IPS DF 19.7 (cell line): ENCODE measurements around the gene WIF1.

Source experiments
- DNase-seq: peaks from one replicate; pipeline ENCODE4 v3.0.0-alpha.2; 2013; ENCODE audit warnings: low read depth, low spot score

Gene WIF1

DNA sequence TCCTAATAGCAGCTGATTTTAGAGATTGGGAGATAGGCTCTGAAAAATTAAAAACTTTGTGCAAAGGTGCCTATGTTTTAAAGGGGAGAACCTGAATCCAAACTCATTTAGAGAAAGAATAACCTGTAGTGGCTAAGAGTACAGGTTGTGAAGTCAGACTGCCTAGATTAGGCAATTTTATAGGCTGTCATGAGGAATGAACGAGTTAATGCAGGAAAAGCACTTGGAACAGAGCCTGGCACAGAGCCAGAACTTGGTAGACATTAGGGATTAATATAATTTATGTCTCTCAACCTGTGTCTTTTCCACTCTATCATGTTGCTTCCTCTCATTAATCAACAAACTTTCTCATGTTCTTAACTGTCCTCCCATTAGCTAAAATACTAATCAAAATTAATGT, 98.1 kb downstream of the WIF1 start:
- no peak for DNase-seq

DNA sequence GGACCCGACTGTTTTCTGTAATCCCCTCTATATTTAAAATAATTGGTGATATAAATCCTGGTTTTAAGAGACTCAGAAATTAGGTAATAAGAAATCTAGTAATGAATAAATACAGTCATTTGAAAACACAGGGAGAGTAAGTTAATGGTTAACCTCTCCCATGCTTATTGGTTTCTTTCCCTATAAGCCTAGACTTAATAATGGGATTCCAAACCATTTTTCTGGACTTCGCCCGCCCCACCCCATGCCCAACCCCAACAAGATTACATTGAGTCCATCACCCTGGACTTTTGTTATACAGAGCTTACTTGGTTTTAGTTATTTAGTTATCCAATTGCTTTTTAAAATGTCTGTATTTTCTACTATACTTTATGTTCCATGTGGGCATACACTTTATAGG, 98.7 kb downstream of the WIF1 start:
- no peak for DNase-seq

DNA sequence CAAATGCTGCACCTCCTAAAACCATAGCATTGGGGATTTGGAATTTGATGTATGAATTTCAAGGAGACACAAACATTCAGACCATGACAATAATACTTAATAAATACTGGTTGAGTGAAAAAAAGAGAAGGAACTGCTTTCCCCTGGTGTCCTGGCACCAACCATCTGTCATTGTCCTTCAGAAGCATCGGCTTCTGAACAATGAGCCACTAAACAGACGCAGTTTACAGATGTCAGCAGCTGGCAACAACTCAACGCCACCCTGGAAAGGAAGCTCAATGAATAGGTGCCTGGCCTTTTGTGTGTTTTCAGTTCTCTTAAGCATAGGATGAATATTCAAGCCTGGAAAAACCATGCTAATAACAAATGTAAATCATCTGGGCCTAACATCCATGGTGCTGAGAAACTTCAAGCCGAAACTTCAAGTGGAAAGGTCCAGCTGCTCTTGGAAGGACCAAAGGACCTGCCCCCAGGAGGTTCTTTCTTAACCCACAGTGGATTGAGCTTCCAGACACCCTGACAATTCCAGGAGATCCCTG, 101.3 kb downstream of the WIF1 start:
- no peak for DNase-seq

DNA sequence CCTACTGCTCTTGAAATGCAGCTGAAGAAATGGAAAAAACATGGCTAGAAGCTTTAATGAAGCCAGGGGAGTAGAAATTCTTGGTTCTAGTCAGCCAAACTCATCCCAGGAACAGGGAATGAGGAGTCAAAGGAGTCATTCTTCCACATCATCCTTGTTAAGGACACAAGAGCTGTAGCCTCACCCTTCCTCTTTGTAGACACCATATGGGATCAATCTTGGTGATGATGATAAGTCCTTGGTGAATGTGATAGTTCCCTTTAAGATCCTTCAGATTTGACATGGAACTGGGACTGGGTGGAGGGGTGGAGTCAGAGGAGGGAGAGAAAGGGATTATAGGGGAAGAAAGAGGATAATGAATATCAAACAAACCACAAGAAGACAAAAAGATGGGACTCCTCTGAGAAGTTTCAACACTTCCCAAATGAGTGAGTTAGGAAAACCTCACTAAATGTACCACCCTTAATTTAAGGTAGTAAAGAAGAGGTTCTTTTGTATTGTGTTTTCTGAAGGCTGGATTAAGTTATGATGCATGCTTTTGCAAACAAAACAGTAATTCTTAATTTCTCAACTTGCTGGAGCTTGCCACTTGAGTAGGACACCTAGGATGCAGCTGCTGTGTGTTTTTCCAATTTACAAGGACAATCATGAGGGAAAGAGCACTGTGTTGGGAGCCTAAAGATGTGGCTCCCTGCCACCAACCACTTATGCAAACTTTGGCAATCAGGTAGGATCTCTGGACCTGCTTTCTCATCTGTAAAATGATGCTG, 104.0 kb downstream of the WIF1 start:
- DNase-seq: no peak

DNA sequence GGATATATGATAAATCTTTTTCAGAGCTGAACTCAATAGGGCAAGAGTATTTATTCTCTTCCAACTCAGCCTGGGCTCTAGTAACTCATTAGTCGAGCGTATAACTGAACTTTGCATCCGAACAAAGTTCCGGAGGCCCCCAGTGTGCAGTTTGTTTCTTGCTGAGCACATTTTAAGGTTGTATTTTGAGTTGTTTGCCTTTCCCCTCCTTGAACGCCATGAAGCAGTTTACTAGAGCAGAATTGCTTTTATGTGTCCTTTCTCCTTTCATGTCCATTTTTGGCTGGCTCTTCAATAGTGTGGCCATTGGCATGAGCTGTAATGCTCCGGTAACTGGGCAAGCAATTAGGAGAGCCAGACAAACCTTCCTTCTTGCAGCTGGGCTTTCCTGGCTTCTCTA, 105.3 kb downstream of the WIF1 start:
- no peak for DNase-seq

DNA sequence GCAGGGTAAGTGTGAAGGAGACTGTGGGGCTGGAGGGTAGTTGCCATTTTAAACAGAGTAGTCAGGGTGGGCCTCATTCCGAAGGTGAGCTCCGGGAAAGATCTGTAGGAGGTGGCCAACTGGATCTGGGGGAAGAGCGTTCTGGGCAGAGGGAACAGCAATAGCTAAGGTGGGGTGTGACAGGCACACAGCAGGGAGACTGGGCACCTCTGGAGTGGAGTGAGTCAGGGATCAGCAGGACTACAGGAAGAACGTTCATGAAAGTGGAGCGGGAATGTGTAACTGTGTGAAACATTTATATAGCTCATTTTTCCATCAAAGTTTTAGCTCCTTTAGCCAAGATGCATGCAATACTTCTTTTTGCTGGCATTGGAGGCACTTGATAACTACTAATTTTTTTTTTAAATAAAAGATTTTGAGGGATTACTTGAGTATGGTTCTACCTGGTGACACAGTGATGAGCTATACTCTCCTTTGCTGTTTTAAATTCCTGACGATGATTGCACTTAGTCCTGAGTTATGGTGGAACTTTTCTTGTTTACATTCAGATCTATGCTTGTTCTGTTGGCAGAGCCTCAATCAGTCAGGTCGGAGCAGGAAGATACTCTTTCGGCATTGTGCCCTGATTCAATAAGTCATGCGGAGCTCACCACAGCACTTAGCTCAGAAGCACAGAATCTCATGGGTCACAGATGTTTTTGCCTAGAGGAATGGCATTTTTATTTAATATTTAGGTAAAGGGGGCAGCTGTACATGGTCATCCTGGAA, 106.4 kb downstream of the WIF1 start:
- DNase-seq: no peak

DNA sequence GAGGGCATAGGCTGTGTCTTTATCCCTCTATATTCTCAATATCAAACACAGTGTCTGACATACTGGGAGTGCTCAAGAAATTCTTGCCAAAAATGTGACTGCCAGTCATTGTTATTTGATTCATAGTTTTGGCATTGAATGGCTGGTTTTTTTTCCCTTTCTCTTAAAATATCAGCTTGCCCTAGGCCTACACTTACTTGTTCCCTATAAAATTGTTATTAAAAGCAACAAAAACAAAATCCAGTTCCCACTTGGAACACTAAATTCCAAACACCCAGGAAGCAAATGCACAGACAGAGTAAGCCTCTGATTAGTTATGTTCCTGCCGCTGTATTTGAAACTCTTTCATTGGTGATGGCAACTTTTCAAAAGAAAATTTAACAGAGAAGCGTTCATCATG, 110.7 kb downstream of the WIF1 start:
- DNase-seq: no peak

DNA sequence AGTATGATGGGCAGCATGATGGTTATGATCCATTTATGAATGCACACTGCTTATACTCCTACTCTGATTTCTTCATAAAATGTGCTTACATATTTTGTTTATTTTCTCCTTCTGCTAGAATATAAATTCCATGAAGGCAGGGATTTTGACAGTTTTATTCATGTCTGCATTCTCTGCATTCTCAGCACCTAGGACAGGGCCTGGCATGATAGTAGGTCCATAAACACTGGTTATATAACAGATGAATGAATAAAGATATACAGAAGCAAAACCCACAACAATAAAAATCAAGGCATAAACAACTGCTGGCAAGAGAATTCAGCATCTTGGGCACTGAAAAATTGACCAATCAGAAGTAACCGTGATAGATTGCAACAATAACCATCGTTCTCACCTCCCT, 115.4 kb downstream of the WIF1 start:
- DNase-seq: no peak

DNA sequence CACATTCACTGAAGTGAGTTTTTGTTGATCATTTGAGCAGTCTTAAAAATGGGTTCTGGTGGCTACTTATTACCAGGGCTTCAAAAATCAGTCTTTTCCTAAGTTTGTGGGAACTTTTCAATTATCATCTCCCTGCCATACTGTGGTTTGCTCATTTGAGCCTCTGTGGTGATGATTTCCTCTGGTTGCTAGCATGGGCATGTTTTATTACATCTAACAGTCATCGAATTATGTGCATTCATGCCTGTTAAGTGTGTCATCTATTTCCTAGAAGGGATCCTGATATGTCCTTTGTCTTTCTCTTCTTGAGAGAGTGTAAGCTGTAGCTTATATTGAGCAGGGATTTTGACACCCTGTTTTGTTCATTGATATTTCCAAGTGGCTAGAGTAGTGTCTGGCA, 116.8 kb downstream of the WIF1 start:
- no peak for DNase-seq
